H9 (cell line): ENCODE measurements around the gene S100A6. TPM values are rescaled to one million over a fixed set of nuclear protein-coding genes. Genes with fewer than 3 reads are reported as not detected.

Experiments used
- DNase-seq: peaks from one replicate; pipeline ENCODE4 v3.0.0-alpha.2; 2017
- H2AFZ ChIP-seq: one replicate; pipeline ENCODE4 v1.6.1; 2013; ENCODE audit warnings: mild to moderate bottlenecking, low read length, control low read depth, moderate library complexity
- H2AK5ac ChIP-seq: 2 replicates; pipeline ENCODE4 v1.6.1; 2013; ENCODE audit warnings: low read length, control low read depth, mixed read lengths; ENCODE audit not compliant: insufficient read length
- H2BK120ac ChIP-seq: one replicate; pipeline ENCODE4 v1.6.1; 2013; ENCODE audit warnings: low read depth, mild to moderate bottlenecking, low read length, control low read depth, inconsistent platforms; ENCODE audit not compliant: poor library complexity, severe bottlenecking
- H2BK12ac ChIP-seq: 2 replicates; pipeline ENCODE4 v1.6.1; 2013; ENCODE audit warnings: low read length, control low read depth, mixed read lengths, low read depth; ENCODE audit not compliant: insufficient read length
- H2BK15ac ChIP-seq: 2 replicates; pipeline ENCODE4 v1.6.1; 2013; ENCODE audit warnings: low read depth, low read length, control low read depth
- H2BK20ac ChIP-seq: one replicate; pipeline ENCODE4 v1.6.1; 2013; ENCODE audit warnings: low read depth, mild to moderate bottlenecking, low read length, control low read depth, inconsistent platforms; ENCODE audit not compliant: poor library complexity, severe bottlenecking
- H2BK5ac ChIP-seq: 2 replicates; pipeline ENCODE4 v1.6.1; 2013; ENCODE audit warnings: low read length, control low read depth, mixed read lengths; ENCODE audit not compliant: insufficient read length
- H3K14ac ChIP-seq: 2 replicates; pipeline ENCODE4 v1.6.1; 2013; ENCODE audit warnings: low read length, control low read depth; ENCODE audit not compliant: insufficient read depth
- H3K18ac ChIP-seq: 2 replicates; pipeline ENCODE4 v1.6.1; 2013; ENCODE audit warnings: low read depth, mild to moderate bottlenecking, mixed read lengths, low read length, control low read depth; ENCODE audit not compliant: insufficient read length
- H3K23ac ChIP-seq: 2 replicates; pipeline ENCODE4 v1.6.1; 2013; ENCODE audit warnings: low read length, control low read depth, mixed read lengths, low read depth; ENCODE audit not compliant: insufficient read length
- H3K23me2 ChIP-seq: 2 replicates; pipeline ENCODE4 v1.6.1; 2013; ENCODE audit warnings: low read depth, mild to moderate bottlenecking, mixed read lengths, low read length, control low read depth; ENCODE audit not compliant: insufficient read length, poor library complexity, severe bottlenecking
- H3K27ac ChIP-seq: 2 replicates; pipeline ENCODE4 v1.5.1; 2013; ENCODE audit warnings: low read length, control low read depth, mixed read lengths, low read depth; ENCODE audit not compliant: insufficient read length
- H3K27me3 ChIP-seq: 2 replicates; pipeline ENCODE4 v1.6.1; 2013; ENCODE audit warnings: low read length, control low read depth, inconsistent platforms; ENCODE audit not compliant: insufficient read depth
- H3K4ac ChIP-seq: 2 replicates; pipeline ENCODE4 v1.6.1; 2013; ENCODE audit warnings: low read depth, mild to moderate bottlenecking, control low read depth, inconsistent platforms, low read length, moderate library complexity
- H3K4me1 ChIP-seq: 2 replicates; pipeline ENCODE4 v1.6.1; 2013; ENCODE audit warnings: low read length, control low read depth, inconsistent platforms; ENCODE audit not compliant: insufficient read depth
- H3K4me2 ChIP-seq: 2 replicates; pipeline ENCODE4 v1.6.1; 2013; ENCODE audit warnings: low read length, control low read depth, mixed read lengths; ENCODE audit not compliant: insufficient read length, insufficient read depth
- H3K56ac ChIP-seq: 2 replicates; pipeline ENCODE4 v1.6.1; 2013; ENCODE audit warnings: low read depth, mild to moderate bottlenecking, mixed read lengths, low read length, control low read depth; ENCODE audit not compliant: insufficient read length
- H3K79me1 ChIP-seq: 2 replicates; pipeline ENCODE4 v1.6.1; 2013; ENCODE audit warnings: low read depth, mild to moderate bottlenecking, moderate library complexity, low read length, control low read depth, inconsistent platforms; ENCODE audit not compliant: insufficient read depth, poor library complexity, severe bottlenecking
- H3K79me2 ChIP-seq: 2 replicates; pipeline ENCODE4 v1.6.1; 2013; ENCODE audit warnings: low read length, control low read depth, inconsistent platforms; ENCODE audit not compliant: insufficient read depth
- H3K9ac ChIP-seq: 2 replicates; pipeline ENCODE4 v1.6.1; 2013; ENCODE audit warnings: low read length, control low read depth, mixed read lengths; ENCODE audit not compliant: insufficient read length; ENCODE audit errors: extremely low read depth
- H3K9me3 ChIP-seq: one replicate; pipeline ENCODE4 v1.6.1; 2013; ENCODE audit warnings: low read depth, low read length, inconsistent platforms; ENCODE audit not compliant: control insufficient read depth
- H3T11ph ChIP-seq: one replicate; pipeline ENCODE4 v1.6.1; 2013; ENCODE audit warnings: mild to moderate bottlenecking, low read length, control low read depth, inconsistent platforms
- H4K20me1 ChIP-seq: one replicate; pipeline ENCODE4 v1.6.1; 2013; ENCODE audit not compliant: control insufficient read depth, insufficient read length, insufficient read depth
- H4K5ac ChIP-seq: 2 replicates; pipeline ENCODE4 v1.6.1; 2013; ENCODE audit warnings: low read depth, mild to moderate bottlenecking, mixed read lengths, low read length, control low read depth; ENCODE audit not compliant: insufficient read length
- H4K8ac ChIP-seq: replicated peaks from 2 replicates; pipeline ENCODE4 v1.6.1; 2013; ENCODE audit warnings: low read length, control low read depth, mixed read lengths, low read depth; ENCODE audit not compliant: insufficient read length
- H4K91ac ChIP-seq: 2 replicates; pipeline ENCODE4 v1.6.1; 2013; ENCODE audit warnings: low read depth, mild to moderate bottlenecking, moderate library complexity, mixed read lengths, low read length, control low read depth; ENCODE audit not compliant: insufficient read length
- H3K27ac Mint-ChIP-seq, 3 experiments: 2 replicates in 2 of 3; 3 replicates in 1 of 3; pipeline ENCODE4 v1.8.0; 2020 to 2021; ENCODE audit warnings: mixed read lengths in 3 of 3, mild to moderate bottlenecking in 1 of 3, moderate library complexity in 1 of 3
- H3K27me3 Mint-ChIP-seq: 2 replicates; pipeline ENCODE4 v1.8.0; 2021; ENCODE audit warnings: low read depth, mild to moderate bottlenecking, moderate library complexity, mixed read lengths
- H3K36me3 Mint-ChIP-seq, 3 experiments: 2 replicates in 2 of 3; 3 replicates in 1 of 3; pipeline ENCODE4 v1.8.0; 2020 to 2021; ENCODE audit warnings: low read depth in 3 of 3, mixed read lengths in 3 of 3; ENCODE audit not compliant: insufficient read depth in 1 of 3
- H3K4me1 Mint-ChIP-seq, 2 experiments: 2 replicates each; pipeline ENCODE4 v1.8.0; 2020; ENCODE audit warnings: mixed read lengths in 2 of 2
- H3K4me3 Mint-ChIP-seq, 2 experiments: 2 replicates in 1 of 2; 3 replicates in 1 of 2; pipeline ENCODE4 v1.8.0; 2020 to 2021; ENCODE audit warnings: mild to moderate bottlenecking in 2 of 2, mixed read lengths in 2 of 2, moderate library complexity in 1 of 2
- H3K9me3 Mint-ChIP-seq, 2 experiments: 2 replicates in 1 of 2; 3 replicates in 1 of 2; pipeline ENCODE4 v1.8.0; 2020; ENCODE audit warnings: mild to moderate bottlenecking in 2 of 2, mixed read lengths in 2 of 2, moderate library complexity in 1 of 2
- CTCF ChIP-seq: fragments of 200-600 bp; sonication (generic); conservative IDR thresholded peaks from 3 replicates; pipeline ENCODE4 v1.8.0; 2021; ENCODE audit warnings: antibody characterized with exemption, mild to moderate bottlenecking
- WGBS: extraction: QIAGEN DNeasy Blood & Tissue Kit; methylation state at CpG from one replicate; pipeline ENCODE4 v1.1.7; 2013; ENCODE audit warnings: missing lambda C conversion rate, low lambda C conversion rate, mixed read lengths; ENCODE audit not compliant: insufficient read length; ENCODE audit errors: extremely low coverage; 5-methylcytosine and 5-hydroxymethylcytosine counted together
- total RNA-seq: library from RNA; stranded (reverse); gene quantifications from 2 replicates; pipeline ENCODE4 v1.2.1, GENCODE V29; 2021

Gene S100A6
- total RNA-seq, 1 experiment from 2014 or later, result not detected

DNA sequence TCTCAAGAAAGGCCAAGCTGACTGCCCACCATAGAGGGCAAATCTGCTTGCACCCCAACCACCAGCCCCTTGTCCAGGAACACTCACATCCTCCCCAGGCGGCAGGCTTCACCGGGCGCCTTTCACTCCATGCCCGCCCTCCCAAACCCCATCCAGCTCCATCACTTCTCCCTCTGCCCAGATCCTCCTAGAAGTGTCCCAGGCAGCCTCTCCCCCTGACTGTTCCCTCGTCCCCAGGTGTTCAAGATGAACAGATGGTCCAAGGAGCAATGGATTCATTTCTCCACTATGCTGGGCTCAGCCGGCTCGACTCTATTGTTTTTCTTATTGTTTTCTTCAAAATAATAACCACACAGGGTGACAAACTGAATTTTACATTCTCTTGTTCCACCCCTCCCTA, 22.1 kb downstream of the S100A6 start:
- H3K9me3 Mint-ChIP-seq, result no peaks in the 10 kb centered on the region; a peak in 1 of 5 replicates
- no CpG with 5 or more reads among the region's 7 CpGs for WGBS
- no peak overlapping the region for H4K5ac ChIP-seq
- no peak overlapping the region for H3K4me3 Mint-ChIP-seq
- H2BK12ac ChIP-seq, result no peak overlapping the region
- peaks cover 10 to 13% of the 10 kb centered on the region in 2 experiments; a peak in 2 of 4 replicates for H3K4me1 Mint-ChIP-seq
- no peak overlapping the region for H2BK5ac ChIP-seq
- H3K27me3 Mint-ChIP-seq, result peaks cover 77% of the 10 kb centered on the region
- no peaks in the 10 kb centered on the region for H3K79me1 ChIP-seq
- TF ChIP-seq CTCF, result no peak
- no peak overlapping the region for H3K27ac ChIP-seq
- no peak overlapping the region for H2BK20ac ChIP-seq
- H3K27ac Mint-ChIP-seq, result no peak overlapping the region
- H2AK5ac ChIP-seq, result no peak overlapping the region
- no peaks in the 10 kb centered on the region; the same call in 1 of the 2 replicates for H3K27me3 ChIP-seq
- H2BK15ac ChIP-seq, result no peak overlapping the region
- H2AFZ ChIP-seq, result no peak overlapping the region
- H3K4me2 ChIP-seq, result no peak overlapping the region
- H3K9ac ChIP-seq, result no peak overlapping the region
- no peak overlapping the region for H3K18ac ChIP-seq
- no peak for DNase-seq
- no peak overlapping the region for H3K23ac ChIP-seq
- H3K4me1 ChIP-seq, result no peaks in the 10 kb centered on the region
- H3K56ac ChIP-seq, result no peak overlapping the region
- no peak overlapping the region for H4K8ac ChIP-seq
- H3K79me2 ChIP-seq, result no peaks in the 10 kb centered on the region
- H3K9me3 ChIP-seq, result no peaks in the 10 kb centered on the region
- no peak overlapping the region for H2BK120ac ChIP-seq
- H3K4ac ChIP-seq, result no peak overlapping the region
- no peak overlapping the region for H3K14ac ChIP-seq
- no peaks in the 10 kb centered on the region for H4K20me1 ChIP-seq
- H3K36me3 Mint-ChIP-seq, result no peaks in the 10 kb centered on the region
- no peaks in the 10 kb centered on the region for H3K23me2 ChIP-seq
- no peak overlapping the region for H4K91ac ChIP-seq
- no peak overlapping the region for H3T11ph ChIP-seq
